Right lobe of liver (tissue), 4 donors: ENCODE results near the gene SPTBN5.

Source experiments
- POLR2A ChIP-seq: fragments of 450-650 bp; IDR thresholded peaks from one replicate; pipeline ENCODE4 v1.6.1; 2017; ENCODE audit warnings: antibody characterized with exemption, mild to moderate bottlenecking
- TF ChIP-seq, protein P1 (sequence below), 4 donors: fragments of 200-600 bp in 3 of 4; fragments of 450-650 bp in 1 of 4; IDR thresholded peaks; one replicate each; pipeline versions ENCODE4 v1.5.1 to v1.8.0; 2016 to 2022; ENCODE audit warnings: antibody characterized with exemption in 4 of 4, mild to moderate bottlenecking in 2 of 4
- donor health status: DM: no; HTN: no; CAD: no.
- donor health status: DM: no; HTN: no; CAD: no.
- donor health status: DM: no; HTN: yes; CAD: no.

DNA sequence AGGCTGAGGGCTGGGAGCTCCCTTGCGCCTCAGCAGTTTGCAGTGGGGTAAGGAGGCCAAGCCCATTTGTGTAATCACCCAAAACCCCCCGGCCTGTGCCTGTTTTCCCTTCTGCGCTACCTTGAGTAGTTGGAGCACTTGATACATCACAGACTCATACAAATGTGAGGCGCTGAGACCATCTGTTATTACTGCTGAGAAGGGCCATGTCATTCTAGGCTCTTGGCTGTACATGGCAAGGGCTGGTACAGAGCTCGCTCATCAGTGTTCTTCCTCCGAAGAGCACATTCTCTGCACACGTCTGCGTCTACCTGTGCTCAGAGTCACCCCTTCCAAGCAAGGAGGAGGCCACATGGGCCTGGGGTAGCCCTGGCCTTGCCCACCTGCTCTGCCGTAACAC, 45.9 kb downstream of the SPTBN5 start:
- TF ChIP-seq, protein P1, sequence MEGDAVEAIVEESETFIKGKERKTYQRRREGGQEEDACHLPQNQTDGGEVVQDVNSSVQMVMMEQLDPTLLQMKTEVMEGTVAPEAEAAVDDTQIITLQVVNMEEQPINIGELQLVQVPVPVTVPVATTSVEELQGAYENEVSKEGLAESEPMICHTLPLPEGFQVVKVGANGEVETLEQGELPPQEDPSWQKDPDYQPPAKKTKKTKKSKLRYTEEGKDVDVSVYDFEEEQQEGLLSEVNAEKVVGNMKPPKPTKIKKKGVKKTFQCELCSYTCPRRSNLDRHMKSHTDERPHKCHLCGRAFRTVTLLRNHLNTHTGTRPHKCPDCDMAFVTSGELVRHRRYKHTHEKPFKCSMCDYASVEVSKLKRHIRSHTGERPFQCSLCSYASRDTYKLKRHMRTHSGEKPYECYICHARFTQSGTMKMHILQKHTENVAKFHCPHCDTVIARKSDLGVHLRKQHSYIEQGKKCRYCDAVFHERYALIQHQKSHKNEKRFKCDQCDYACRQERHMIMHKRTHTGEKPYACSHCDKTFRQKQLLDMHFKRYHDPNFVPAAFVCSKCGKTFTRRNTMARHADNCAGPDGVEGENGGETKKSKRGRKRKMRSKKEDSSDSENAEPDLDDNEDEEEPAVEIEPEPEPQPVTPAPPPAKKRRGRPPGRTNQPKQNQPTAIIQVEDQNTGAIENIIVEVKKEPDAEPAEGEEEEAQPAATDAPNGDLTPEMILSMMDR (IDR thresholded peaks at IDR 0.05) = no peak
- TF ChIP-seq POLR2A = no peak
